Parathyroid adenoma (tissue), 2 donors: ENCODE data around the gene OCA2.
"Not testable (repeated sequence)": the region's sequence is repeated elsewhere in the genome, so short reads cannot be mapped to it uniquely, and the experiment has no call there.

ENCODE experiments used
- H2AFZ ChIP-seq: fragments of 300-600 bp; sonication (generic); one replicate; pipeline ENCODE4 v1.7.0; 2017; ENCODE audit warnings: antibody characterized with exemption, mild to moderate bottlenecking
- H3K27ac ChIP-seq: fragments of 300-600 bp; sonication (generic); one replicate; pipeline ENCODE4 v1.7.0; 2017
- H3K27me3 ChIP-seq: fragments of 300-600 bp; sonication (generic); one replicate; pipeline ENCODE4 v1.7.0; 2017; ENCODE audit warnings: low read length; ENCODE audit not compliant: control insufficient read depth, insufficient read depth
- H3K36me3 ChIP-seq: fragments of 300-600 bp; sonication (generic); one replicate; pipeline ENCODE4 v1.7.0; 2017; ENCODE audit warnings: low read length; ENCODE audit not compliant: control insufficient read depth, insufficient read depth
- H3K4me1 ChIP-seq: fragments of 300-600 bp; sonication (generic); one replicate; pipeline ENCODE4 v1.7.0; 2017; ENCODE audit warnings: control low read depth
- H3K4me2 ChIP-seq: fragments of 300-600 bp; sonication (generic); one replicate; pipeline ENCODE4 v1.7.0; 2017; ENCODE audit warnings: low read length
- H3K4me3 ChIP-seq: fragments of 300-600 bp; sonication (generic); one replicate; pipeline ENCODE4 v1.7.0; 2017; ENCODE audit warnings: low read depth, low read length
- H3K79me2 ChIP-seq: fragments of 300-600 bp; sonication (generic); one replicate; pipeline ENCODE4 v1.7.0; 2017; ENCODE audit warnings: control low read depth
- H3K9ac ChIP-seq: fragments of 300-600 bp; sonication (generic); one replicate; pipeline ENCODE4 v1.7.0; 2017; ENCODE audit warnings: mild to moderate bottlenecking
- H3K9me3 ChIP-seq: fragments of 300-600 bp; sonication (generic); one replicate; pipeline ENCODE4 v1.7.0; 2017; ENCODE audit warnings: low read length; ENCODE audit not compliant: control insufficient read depth
- TF ChIP-seq, protein P1 (sequence below): fragments of 300-600 bp; sonication (generic); IDR thresholded peaks from one replicate; pipeline ENCODE4 v1.7.0; 2017; ENCODE audit warnings: antibody characterized with exemption, mild to moderate bottlenecking
- donor health status: primary hyperparathyroidism.

OCA2 gene

DNA sequence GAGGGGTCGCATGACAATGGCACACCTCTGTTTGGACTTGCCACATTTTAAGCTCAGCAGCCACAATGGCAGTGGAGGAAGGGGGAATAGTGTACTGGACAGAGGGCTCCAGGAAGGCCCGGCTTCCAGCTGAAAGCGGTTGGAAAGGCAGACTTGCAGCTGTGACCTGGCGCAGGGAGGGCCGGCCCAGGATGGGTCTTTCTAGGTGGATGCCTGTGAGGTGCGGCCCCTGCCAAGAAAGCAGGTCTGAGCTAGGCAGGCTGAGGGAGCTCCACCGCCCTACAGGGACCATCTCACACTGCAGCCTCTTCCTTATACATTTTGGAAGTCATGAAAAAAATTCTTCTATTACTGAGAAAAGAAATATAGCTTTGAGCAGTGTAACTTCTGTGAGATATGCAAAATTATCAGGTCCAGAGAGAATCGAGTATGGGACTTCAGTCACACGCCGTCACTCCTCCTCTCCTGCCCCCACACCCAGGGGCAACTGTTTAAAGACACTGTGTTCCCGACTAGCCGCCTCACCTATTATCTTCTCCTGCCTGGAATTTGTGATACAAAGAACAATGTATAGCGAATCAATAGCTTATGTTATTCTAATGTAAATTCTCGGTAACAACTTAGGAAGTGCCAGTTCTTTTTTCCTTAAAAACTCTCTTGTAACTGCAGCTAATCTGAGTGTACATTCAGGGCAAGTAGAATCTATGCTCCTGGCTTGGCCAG lies 331.0 kb downstream of the OCA2 start:
- H3K4me1 ChIP-seq, result no peaks in the 10 kb centered on the region
- H3K4me2 ChIP-seq, result no peak overlapping the region
- H3K79me2 ChIP-seq, result no peaks in the 10 kb centered on the region
- no peaks in the 10 kb centered on the region for H3K36me3 ChIP-seq
- TF ChIP-seq, protein P1, sequence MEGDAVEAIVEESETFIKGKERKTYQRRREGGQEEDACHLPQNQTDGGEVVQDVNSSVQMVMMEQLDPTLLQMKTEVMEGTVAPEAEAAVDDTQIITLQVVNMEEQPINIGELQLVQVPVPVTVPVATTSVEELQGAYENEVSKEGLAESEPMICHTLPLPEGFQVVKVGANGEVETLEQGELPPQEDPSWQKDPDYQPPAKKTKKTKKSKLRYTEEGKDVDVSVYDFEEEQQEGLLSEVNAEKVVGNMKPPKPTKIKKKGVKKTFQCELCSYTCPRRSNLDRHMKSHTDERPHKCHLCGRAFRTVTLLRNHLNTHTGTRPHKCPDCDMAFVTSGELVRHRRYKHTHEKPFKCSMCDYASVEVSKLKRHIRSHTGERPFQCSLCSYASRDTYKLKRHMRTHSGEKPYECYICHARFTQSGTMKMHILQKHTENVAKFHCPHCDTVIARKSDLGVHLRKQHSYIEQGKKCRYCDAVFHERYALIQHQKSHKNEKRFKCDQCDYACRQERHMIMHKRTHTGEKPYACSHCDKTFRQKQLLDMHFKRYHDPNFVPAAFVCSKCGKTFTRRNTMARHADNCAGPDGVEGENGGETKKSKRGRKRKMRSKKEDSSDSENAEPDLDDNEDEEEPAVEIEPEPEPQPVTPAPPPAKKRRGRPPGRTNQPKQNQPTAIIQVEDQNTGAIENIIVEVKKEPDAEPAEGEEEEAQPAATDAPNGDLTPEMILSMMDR, result no peak
- no peak overlapping the region for H2AFZ ChIP-seq
- no peak overlapping the region for H3K27ac ChIP-seq
- no peak overlapping the region for H3K4me3 ChIP-seq
- H3K9me3 ChIP-seq, result no peaks in the 10 kb centered on the region
- no peak overlapping the region for H3K9ac ChIP-seq
- H3K27me3 ChIP-seq, result no peaks in the 10 kb centered on the region

DNA sequence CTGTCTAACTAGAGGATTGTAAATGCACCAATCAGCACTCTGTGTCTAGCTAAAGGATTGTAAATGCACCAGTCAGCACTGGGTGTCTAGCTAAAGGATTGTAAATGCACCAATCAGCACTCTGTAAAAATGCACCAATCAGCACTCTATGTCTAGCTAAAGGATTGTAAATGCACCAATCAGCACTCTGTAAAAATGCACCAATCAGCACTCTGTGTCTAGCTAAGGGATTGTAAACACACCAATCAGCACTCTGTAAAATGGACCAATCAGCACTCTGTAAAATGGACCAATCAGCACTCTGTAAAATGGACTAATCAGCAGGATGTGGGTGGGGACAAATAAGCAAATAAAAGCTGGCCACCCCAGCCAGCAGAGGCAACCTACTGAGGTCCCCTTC lies 331.7 kb downstream of the OCA2 start:
- H3K9me3 ChIP-seq, H3K36me3 ChIP-seq, H3K4me3 ChIP-seq, H3K4me2 ChIP-seq, H3K4me1 ChIP-seq, H3K79me2 ChIP-seq, H3K27me3 ChIP-seq, H2AFZ ChIP-seq, H3K9ac ChIP-seq, H3K27ac ChIP-seq: not testable (repeated sequence)

DNA sequence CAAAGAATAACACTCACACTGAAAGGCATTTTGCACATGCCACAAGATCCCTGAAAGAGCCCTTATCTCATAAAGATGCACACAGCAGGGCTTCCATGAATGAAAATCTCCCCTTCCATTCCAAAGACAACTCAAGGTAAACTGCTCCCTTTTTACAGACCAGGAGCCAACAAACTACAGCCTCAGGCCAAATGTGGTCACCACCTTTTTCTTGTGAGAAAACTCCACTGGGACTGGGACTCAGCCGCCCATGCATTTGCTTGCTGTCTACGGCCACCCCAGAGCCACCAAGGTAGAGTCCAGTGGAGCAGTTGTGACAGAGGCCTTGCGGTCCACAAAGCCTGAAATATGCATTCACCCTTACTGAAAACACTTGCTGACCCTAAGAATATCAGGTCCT lies 334.8 kb downstream of the OCA2 start:
- no peaks in the 10 kb centered on the region for H3K4me1 ChIP-seq
- no peak overlapping the region for H3K9ac ChIP-seq
- no peaks in the 10 kb centered on the region for H3K79me2 ChIP-seq
- no peaks in the 10 kb centered on the region for H3K36me3 ChIP-seq
- H3K27ac ChIP-seq, result no peak overlapping the region
- H3K4me2 ChIP-seq, result no peak overlapping the region
- H2AFZ ChIP-seq, result no peak overlapping the region
- TF ChIP-seq, protein P1, result no peak
- H3K27me3 ChIP-seq, result no peaks in the 10 kb centered on the region
- no peak overlapping the region for H3K4me3 ChIP-seq
- H3K9me3 ChIP-seq, result no peaks in the 10 kb centered on the region

DNA sequence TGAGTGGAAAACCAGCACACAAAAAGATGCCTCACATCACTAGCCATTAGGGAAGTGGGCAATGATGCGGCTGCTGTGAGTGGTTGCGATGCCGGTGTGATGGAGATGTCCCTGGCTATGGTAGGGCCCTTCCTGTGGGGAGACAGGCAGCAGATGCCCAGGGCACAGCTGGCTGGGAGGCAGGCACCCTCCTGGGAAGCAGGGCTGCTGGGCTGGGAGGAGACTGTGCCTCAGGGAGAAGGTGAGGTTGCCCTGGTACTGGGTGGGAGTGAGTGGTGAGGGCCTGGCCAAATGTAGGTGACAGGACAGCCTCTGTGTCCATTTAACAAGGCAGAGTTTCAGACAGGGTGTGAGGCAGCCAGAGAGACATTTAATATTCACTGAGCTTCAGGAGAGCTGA lies 335.6 kb downstream of the OCA2 start:
- H3K27me3 ChIP-seq, result no peaks in the 10 kb centered on the region
- TF ChIP-seq, protein P1, result no peak
- no peak overlapping the region for H3K4me3 ChIP-seq
- H3K4me1 ChIP-seq, result no peaks in the 10 kb centered on the region
- H3K9ac ChIP-seq, result no peak overlapping the region
- no peak overlapping the region for H3K27ac ChIP-seq
- no peak overlapping the region for H2AFZ ChIP-seq
- H3K9me3 ChIP-seq, result no peaks in the 10 kb centered on the region
- H3K36me3 ChIP-seq, result no peaks in the 10 kb centered on the region
- H3K4me2 ChIP-seq, result no peak overlapping the region
- no peaks in the 10 kb centered on the region for H3K79me2 ChIP-seq

DNA sequence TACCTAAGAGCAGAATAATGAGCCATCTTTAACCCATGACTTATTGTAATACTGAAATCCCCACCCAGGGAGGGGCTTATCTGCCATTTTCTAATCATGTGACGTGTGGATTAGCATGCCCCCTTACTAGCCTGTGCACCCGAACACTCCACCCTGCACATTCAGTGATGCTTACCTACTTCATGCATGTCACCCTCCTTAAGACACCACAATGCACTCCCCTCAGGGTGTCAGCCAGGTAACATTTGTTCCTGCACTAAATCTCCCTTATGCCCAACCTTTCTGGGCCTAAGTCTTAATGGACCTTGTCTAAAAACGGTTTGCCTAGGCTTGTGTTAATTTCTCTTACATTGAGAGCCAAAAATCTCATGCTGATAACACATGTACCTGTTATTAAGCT lies 336.6 kb downstream of the OCA2 start:
- Histone ChIP-seq H3K4me3 (no peak overlapping the region), H3K9ac (no peak overlapping the region), H3K79me2 (no peaks in the 10 kb centered on the region), H3K27me3 (no peaks in the 10 kb centered on the region), H3K36me3 (no peaks in the 10 kb centered on the region), H3K9me3 (no peaks in the 10 kb centered on the region), H3K27ac (no peak overlapping the region), H3K4me1 (no peaks in the 10 kb centered on the region), H2AFZ (no peak overlapping the region), H3K4me2 (no peak overlapping the region)
- TF ChIP-seq, protein P1, result no peak
